LoVo (cell line): ENCODE data around the gene POMP.

Experiments used
- DNase-seq: peaks from one replicate; pipeline ENCODE4 v3.0.0-alpha.2; 2016; ENCODE audit warnings: low spot score

POMP gene

DNA sequence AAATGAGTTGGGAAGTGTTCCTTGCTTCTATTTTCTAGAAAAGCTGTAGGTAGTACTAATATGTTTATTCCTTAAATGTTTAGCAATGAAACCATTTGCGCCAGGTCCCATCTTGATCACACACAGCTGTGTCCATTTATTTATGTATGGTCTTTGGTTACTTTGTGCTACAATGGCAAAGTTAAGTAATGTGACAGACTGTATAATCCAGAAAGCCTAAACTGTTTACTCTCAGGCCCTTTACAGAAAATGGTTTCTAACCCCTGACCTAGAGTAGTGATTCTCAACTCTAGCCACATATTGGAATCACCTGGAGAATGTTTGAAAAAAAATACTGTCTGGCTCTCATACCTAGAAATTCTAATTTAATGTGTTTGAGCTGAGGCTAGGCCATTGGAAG is 38.5 kb downstream of the POMP start:
- no peak for DNase-seq

DNA sequence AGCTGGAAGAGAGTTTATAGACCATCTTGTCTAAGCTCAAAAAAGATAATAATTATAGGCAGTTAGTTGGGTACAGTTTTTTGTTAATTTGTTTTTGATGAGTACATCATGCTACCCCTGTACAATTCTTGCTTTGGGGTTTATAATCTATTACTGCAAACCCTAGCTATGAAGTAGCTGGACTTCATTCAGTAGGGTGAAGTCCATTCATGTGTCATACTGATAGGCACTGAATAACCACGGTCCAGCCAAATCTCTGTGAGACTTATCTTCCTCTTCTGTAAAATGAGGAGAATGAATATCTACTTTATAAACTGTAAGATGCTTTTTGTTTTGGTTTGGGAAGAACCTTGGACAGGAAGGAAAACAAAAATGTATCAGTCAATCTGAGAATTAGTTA is 40.3 kb downstream of the POMP start:
- no peak for DNase-seq

DNA sequence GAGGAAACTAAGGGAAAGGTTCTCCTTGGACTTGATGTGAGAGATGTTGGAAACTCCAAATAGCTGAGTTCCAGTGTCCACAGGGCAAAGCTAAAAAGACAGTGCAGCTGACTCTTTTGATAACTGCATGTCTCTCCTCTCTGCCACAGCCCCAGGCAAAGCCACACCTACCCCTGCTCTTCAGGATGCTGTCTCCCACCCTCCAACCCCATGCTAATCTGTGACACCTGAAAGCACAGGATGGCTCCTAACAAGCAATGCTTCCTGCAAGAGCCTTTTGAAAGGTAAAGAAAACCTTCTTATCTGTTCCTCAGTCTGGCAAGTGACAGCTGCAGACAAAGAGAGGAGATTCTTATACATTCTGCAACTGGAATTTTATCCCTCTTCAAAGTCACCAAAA is 45.4 kb downstream of the POMP start:
- DNase-seq: no peak

DNA sequence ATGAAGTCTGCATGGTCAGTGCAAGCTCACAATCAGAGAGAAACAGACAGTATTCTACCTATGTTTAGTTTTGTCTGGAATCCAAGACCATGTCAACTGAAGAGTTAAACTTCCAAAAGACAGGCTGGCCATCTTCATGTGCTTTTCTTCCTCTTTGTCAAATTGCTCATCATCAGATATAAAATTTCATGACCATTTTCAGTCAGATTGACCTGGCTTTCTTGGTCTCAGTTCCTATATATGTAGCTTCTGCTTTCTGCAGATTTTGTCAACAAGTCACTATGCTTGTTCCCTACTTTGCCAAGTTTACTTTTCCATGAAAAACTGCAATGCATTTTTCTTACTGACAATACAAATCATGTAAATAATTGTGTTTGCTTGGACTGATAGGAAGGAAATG is 46.0 kb downstream of the POMP start:
- DNase-seq: no peak

DNA sequence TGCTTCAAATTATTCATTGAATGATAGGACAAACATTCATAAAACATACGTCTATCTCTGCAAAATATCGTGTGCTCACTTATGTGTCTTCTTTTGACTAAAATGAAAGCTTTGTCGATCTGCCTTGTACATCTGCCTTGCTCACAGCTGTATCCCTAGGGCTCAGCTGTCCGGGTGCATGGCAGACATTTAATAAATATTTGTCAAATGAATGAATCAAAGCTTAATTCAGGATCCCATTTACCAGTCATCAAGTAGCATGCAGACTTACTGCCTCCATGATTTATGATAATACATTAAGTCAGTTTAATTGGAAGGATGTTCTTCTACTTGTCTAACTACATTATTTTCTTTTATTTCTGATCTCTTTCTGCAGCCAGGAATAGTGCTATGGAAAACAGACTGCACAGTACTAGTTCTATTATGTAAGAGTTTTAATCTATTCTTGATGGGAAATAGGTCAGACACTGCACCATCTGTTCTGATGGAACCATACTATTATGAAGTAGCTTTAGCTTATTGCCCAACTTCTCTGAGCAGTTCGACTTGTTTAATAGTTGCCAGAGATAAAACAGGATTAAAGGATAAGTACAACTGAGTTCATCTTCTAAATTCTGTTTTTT is 46.6 kb downstream of the POMP start:
- DNase-seq: no peak

DNA sequence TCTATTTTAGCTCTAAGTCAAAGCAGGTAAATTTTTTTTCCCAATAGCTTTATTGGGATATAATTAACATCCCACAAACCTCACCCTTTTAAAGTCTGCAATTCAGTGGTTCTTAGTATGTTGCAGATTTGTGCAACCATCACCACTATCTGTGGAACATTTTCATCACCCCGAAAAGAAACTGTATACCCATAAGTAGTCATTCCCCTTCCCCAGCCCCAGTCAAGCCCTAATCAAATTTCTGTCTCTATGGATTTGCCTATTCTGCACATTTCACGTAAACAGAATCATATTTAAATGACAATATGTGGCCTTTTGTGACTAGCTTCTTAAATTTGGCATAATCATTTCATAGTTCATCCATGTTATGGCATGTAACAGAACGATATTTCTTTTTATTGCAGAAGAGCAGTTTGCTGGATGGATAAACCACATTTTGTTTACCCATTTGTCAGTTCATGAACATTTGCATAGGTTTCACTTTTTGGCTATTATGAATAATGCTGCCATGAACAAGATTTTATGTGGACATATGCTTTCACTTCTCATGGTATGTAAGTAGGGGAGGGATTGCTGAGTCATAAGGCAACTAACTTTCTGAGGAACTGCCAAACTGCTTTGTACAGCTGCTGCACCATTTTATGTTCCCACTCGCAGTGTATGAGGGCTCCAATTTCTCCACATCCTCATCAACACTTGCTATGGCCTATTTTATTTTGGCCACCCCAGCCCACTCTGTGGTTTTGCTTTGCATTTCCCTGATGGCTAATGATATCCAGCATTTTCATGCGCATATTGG is 48.9 kb downstream of the POMP start:
- no peak for DNase-seq

DNA sequence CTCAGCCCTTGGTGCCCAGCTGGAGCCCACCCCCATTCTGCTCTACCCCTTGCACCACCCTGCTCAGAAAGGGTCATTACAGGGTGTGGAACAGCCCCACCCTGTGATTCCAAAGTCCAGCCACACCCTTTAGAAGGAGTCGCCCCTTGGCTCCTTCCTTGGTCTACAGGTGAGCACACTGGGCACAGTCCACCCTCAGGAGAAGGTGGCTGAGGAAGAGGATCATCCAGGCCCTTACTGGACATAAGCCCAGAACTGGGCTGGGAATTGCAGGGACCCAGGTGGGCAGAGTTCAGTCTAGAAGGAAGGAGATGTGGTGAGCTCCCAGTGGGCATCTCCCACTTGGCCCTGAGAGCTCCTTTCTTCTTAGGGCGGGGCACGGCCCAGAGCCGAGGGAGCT is 51.2 kb downstream of the POMP start:
- peak; percentile 67 for DNase-seq

DNA sequence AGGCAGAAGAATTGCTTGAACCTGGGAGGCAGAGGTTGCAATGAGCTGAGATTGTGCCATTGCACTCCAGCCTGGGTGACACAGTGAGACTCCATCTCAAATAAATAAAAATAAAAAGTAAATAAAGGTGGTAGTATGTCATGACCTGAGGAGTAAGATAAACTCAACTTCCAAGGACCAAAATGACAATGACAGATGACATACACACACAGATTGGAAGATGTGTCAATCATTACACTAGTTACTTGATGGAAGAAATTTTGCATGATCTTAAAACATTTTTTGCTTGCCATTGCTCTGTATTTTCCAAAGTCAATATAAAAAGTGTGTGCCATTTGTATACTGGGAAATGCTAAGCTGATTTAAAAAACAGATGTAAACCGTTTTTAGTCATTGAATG is 55.7 kb downstream of the POMP start:
- DNase-seq: no peak

DNA sequence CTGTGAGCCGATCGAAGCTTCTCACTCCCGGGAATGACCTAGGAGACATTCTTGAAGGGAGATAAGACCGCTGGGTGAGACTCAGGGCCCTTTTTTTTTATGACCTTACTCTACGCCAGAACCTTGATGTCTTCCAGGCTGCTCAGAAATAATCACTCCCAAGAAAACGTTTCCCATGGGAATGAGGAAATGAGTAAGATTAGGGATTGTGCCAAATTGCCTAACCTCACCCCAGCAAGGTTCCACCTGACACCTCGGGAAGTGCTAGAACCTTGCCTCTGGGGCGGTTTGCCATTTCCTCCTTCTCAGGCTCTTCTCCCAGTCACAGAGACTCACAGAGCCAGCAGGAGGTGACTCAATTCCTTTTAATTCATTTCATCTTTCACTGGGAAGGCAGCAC is 57.6 kb downstream of the POMP start:
- peak; percentile 94 for DNase-seq

DNA sequence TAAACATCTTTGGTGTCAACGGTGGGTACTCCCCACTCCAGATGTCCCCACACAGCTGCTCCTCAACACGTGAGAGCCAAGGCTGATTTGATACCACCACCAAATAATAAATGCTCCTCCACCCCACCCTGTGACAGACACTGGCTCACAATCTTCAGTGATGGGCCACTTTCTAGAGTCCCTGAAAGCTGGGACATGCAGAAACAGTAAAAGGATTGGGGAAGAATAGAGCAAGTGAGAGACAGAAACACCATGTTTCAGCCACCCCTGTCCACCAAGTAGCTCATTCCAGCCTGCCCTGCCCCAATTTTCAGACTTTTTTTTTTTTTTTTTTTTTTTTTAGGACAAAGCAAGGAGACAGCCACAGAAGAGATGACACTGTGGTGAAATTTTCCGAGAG is 58.2 kb downstream of the POMP start:
- DNase-seq: no peak

DNA sequence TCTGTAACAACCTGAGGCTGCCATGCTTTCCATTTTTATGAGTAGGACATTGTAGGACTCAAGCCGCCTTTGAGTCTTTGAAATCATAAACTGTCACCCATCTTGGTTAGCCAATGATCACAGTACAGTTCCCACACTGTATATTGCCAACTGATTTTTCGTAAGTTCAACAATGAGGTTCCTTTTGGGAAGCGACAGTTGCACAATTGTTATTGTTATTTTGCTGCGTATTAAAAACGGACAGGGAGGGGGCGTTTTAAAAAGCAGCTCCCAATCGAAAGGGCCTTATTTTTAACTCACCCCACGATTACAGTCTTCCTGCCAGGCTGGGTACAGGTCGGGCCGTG is 59.2 kb downstream of the POMP start:
- DNase-seq: no peak

DNA sequence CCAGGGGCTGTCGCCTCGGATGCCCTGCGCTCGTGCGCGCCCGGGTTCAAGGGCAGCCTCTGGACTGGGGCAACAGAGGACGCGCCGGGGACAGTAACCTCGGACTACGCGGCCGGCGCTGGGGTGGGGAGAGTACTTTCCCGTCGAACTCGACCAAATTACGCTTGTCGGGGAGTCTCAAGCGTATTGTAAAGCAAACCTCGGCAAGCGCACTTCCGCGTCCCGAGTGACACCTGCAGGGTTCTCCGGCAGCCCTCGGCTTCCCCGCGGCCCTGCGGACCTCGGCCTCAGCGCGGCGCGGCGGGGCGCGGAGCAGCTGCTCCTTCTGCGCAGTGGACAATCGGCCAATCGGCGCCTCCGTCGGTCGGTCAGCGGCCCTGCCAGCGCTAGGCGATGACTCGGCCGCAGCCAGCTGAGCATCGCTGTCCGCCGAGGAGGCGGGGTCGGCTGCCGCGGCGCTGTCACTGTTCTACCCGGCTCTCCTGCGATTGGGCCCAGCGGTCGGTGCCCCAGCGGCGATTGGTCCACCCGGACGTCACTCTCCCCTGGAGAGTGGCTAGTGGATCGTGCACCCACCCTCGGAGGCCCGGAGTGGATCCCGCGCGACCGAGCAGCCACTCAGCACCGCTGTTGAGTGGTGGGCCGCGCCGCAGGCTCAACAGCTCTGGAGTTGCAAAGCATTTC is 59.8 kb downstream of the POMP start, which contains the start of gene SLC46A3:
TSS of gene SLC46A3 (minus strand) at position 428 of the 684 bp plus-strand sequence. CDS start 972 bp downstream, outside the sequence.
- DNase-seq: peak; percentile 95

DNA sequence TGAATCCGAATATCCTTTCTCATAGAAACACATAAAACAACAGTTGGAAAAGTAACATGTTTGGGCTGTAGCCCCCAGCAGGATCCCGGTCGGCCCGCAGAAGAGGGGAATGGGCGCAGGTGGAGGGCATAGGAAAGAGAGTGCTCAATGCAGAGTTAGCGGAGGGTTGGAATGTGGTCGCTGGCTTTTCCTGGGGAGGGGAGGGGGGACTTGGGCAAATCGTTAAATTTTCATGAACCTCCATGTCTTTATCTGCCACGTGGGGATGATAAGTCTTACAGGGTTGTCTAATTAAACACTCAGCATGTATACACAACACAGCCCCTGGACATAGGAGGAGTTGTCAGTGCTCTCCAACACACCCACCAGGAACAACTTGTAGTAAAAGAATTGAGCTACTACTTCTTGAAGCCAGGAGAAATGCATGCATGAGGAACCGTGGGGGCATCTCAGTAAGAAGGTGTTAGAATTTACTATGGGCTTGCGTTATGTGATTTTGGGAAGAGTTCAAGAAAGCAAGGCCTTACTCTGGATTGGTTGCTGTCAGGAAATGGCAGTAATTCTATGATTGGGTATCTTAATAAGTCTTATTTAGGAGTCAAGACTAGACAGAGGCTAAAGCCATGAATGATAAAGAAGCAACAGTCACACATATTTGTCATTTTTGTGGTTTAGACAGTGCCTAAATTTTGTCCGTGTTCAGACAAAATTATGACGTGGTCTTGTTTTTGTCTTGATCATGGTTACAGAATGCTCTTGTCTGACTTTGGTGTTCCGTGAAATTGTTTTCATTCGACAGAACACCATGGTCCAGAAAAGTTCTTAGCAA is 60.5 kb downstream of the POMP start:
- DNase-seq: no peak

DNA sequence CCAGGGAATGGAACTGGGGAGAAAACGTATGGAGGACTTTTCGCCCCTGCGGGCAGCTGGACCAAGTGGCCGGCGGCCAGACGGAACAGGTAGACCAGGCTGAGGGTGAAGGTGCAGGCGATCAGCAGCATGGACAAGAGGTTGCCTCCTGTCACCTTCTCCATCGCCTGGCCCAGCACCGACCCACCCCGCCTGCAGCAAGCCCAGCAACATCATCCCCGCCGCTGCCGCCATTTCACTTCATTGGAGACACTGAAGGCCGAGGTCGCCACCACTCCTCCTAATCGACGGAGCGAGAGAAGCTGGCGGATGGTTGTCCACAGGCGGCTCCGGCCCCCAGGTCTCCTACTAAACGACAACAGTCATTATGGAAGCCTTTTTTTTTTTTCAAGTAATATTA is 64.9 kb downstream of the POMP start:
- no peak for DNase-seq

DNA sequence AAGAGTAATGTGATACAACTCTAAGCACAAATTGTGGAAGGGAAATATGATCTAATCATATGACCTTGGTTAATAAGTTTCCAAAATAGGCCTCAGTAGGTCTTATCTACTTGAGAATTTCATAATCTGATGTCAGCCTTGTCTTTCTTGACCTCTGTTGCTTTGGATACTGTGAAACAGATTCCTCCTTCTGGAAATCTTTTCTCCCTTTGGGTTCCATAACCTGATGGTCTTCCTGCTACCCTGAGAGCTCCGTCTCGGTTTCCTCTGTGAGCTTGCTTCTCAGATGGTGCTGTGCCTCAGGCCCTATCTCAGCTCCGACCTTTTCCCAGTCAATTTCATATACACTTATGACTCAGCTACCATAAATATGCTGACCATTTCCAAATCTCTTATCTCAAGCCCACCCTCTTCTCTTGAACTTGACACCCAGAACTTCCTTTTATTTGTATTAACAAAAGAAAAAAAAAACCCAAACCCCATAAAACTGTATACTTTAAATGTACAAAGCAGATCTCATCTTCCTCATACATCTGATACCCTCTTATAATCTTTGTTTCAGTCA is 66.2 kb downstream of the POMP start:
- peak; percentile 42 for DNase-seq
